GM15510 (cell line): Measurements from ENCODE around the gene TALDO1.

Source experiments
- POLR2A ChIP-seq: IDR thresholded peaks from 3 replicates; pipeline ENCODE4 v1.6.1; 2011; ENCODE audit warnings: borderline replicate concordance; ENCODE audit not compliant: insufficient read length; ENCODE audit errors: extremely low read depth

The TALDO1 gene

GRCh38 chr11:794013-794765 is 46.9 kb downstream of the TALDO1 start:
- TF ChIP-seq POLR2A: no peak

GRCh38 chr11:794766-795633 is 47.7 kb downstream of the TALDO1 start:
- no peak for TF ChIP-seq POLR2A

GRCh38 chr11:795634-796564 is 48.6 kb downstream of the TALDO1 start:
- TF ChIP-seq POLR2A: peak; percentile 36

GRCh38 chr11:796565-797295 is 49.5 kb downstream of the TALDO1 start:
- TF ChIP-seq POLR2A: no peak

GRCh38 chr11:797296-798092 is 50.2 kb downstream of the TALDO1 start:
- TF ChIP-seq POLR2A: no peak

GRCh38 chr11:798093-798713 is 50.9 kb downstream of the TALDO1 start, which contains the start of gene SLC25A22:
SLC25A22 (minus strand) TSS chr11:798281; CDS start chr11:795006, 3,275 bp downstream.
- TF ChIP-seq POLR2A: peak; percentile 73

GRCh38 chr11:799641-800316 is 52.5 kb downstream of the TALDO1 start:
- no peak for TF ChIP-seq POLR2A

GRCh38 chr11:800473-800872 is 53.2 kb downstream of the TALDO1 start:
- TF ChIP-seq POLR2A: no peak

GRCh38 chr11:801097-801780 is 54.0 kb downstream of the TALDO1 start:
- TF ChIP-seq POLR2A: no peak

GRCh38 chr11:802018-802617 is 54.9 kb downstream of the TALDO1 start:
- TF ChIP-seq POLR2A: no peak

GRCh38 chr11:802693-803466 is 55.6 kb downstream of the TALDO1 start:
- TF ChIP-seq POLR2A: no peak

- no peak for TF ChIP-seq POLR2A
These were observed 56.1 kb downstream of the TALDO1 start for GRCh38 chr11:803467-803742.
